Fibroblast of pulmonary artery (primary cell): ENCODE results near the gene PIGK.
A peak's percentile ranks its signal among the peaks of the same experiment; 100 is the strongest.
"Not testable (repeated sequence)": the region's sequence is repeated elsewhere in the genome, so short reads cannot be mapped to it uniquely, and the experiment has no call there.

Experiments used
- DNase-seq: peaks from one replicate; pipeline ENCODE4 v3.0.0-alpha.2; 2010; ENCODE audit warnings: low read depth
- H3K4me3 ChIP-seq: replicated peaks from 2 replicates; pipeline ENCODE4 v1.5.1; 2011; ENCODE audit warnings: low read depth, mild to moderate bottlenecking, control low read depth, low read length, moderate library complexity
- CTCF ChIP-seq: IDR thresholded peaks from 2 replicates; pipeline ENCODE4 v1.5.1; 2011; ENCODE audit warnings: mild to moderate bottlenecking, control low read depth, low read length, inconsistent platforms; ENCODE audit errors: missing control alignments

PIGK gene

GRCh38 chr1:77200293-77200692 is 18.9 kb downstream of the PIGK start:
- no peak overlapping the region for H3K4me3 ChIP-seq
- no peak for DNase-seq
- no peak for TF ChIP-seq CTCF

GRCh38 chr1:77197351-77197750 is 21.9 kb downstream of the PIGK start:
- no peak for TF ChIP-seq CTCF

GRCh38 chr1:77193951-77194350 is 25.3 kb downstream of the PIGK start:
- no peak for DNase-seq
- no peak for TF ChIP-seq CTCF
- no peak overlapping the region for H3K4me3 ChIP-seq

More at GRCh38 chr1:77197351-77197750, 21.9 kb downstream of the PIGK start:
- no peak overlapping the region for H3K4me3 ChIP-seq
- no peak for DNase-seq

- no peak for TF ChIP-seq CTCF
- DNase-seq = peak; percentile 3
Observed at GRCh38 chr1:77188770-77189169, 30.5 kb downstream of the PIGK start.

GRCh38 chr1:77186907-77187306 is 32.3 kb downstream of the PIGK start:
- not testable (repeated sequence) for H3K4me3 ChIP-seq, DNase-seq

More at GRCh38 chr1:77188770-77189169, 30.5 kb downstream of the PIGK start:
- H3K4me3 ChIP-seq = no peak overlapping the region

GRCh38 chr1:77182083-77182482 is 37.1 kb downstream of the PIGK start:
- no peak for TF ChIP-seq CTCF
- DNase-seq = no peak
- no peak overlapping the region for H3K4me3 ChIP-seq

GRCh38 chr1:77179632-77180031 is 39.6 kb downstream of the PIGK start:
- DNase-seq = no peak
- no peak for TF ChIP-seq CTCF
- H3K4me3 ChIP-seq = no peak overlapping the region
